HG02885 (cell line): ENCODE measurements around the gene ZC3H8.
"Not testable (repeated sequence)": the region's sequence is repeated elsewhere in the genome, so short reads cannot be mapped to it uniquely, and the experiment has no call there.

Source experiments
- ATAC-seq: cut with Tn5 transposase; IDR thresholded peaks from one replicate; pipeline ENCODE4 v1.9.1; 2021; ENCODE audit warnings: mild to moderate bottlenecking; ENCODE audit not compliant: unreplicated experiment, poor library complexity

The ZC3H8 gene

DNA sequence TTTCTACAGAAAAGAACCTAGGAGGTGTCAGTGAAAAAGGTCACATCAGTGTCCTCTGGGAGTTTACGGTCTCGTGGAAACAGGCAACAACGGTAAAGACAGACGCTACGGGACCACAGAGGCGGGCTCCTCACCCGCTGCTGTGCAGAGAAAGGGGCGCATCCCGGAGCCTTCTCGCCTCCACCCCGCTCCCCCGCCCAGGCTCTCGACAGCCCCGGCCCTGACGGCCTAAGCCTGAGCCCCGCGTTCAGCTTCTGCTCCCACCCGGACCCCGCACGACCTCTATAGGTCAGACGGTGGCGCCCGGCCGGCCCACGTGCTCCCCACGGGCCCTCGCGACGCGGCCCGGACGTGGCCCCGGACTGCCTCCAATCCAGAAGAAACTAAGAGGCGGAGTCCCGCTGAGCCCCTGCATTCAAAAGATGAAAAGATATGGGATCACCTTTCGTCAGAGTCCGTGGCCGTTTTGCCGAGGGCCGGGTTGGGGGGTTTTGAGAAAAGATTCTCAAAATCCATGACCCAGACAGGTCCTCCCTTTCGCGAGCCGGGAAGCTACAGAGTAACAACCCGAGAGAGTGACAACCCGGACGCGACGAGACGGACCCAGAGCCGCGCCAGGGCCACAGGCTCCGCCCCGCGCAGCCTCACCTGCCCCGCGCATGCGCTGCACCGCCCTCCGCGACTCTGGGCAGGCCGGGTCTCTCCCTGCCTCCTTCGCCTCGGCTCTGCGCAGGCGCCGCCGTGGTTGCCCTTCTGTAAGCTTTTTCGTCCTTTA is at the start of gene ZC3H8:
Gene ZC3H8 (minus strand): TSS at position 577 of the 775 bp plus-strand sequence. CDS start 61 bp downstream, at position 516.
- peak; percentile 91 for ATAC-seq

DNA sequence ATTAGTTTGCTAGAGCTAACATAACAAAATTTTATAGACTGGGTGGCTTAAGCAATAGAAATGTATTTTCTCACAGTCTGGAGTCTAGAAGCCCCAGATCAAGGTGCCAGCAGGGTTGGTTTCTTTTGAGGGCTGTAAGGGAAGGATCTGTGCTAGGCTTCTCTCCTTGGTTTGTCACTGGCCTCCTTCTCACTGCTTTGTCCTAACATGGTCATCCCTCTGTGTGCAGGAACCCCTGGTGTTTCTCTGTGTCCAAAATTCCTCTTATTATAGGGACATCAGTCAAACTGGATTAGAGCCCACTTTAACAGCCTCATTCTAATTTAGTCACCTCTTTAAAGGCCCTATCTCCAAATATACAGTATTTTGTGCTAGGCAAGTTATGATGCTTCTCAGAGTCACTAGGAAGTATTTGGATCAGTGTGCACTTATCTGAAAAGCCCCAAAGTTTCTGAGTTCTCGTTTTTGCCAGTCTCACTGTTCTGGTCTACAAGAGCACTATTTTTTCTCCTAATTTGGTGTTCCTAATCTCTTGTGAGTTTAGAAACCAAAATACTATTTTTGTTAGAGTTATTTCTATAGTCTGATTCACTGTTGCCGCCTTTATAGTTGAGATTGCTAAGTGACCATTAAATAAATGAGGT is 49.6 kb upstream of the ZC3H8 start:
- peak; percentile 49 for ATAC-seq

DNA sequence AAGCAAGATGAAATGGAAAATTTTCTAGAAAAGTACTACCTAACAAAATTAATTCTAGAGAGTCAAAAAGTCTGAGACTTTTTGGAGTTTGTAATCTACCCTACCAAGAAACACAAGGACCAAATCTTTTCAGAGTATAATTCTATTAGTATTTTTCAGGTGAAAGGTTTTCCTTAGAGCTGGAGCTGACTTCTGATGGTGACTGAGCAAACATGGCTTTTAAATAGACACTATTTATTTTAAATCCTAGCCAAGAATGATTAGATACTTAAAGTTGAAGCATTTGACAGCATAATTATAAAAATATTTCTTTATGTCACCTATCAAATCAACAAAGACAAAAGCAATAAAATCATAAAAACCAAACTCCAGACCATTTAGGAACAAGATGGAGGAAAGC is 47.1 kb upstream of the ZC3H8 start:
- no peak for ATAC-seq

DNA sequence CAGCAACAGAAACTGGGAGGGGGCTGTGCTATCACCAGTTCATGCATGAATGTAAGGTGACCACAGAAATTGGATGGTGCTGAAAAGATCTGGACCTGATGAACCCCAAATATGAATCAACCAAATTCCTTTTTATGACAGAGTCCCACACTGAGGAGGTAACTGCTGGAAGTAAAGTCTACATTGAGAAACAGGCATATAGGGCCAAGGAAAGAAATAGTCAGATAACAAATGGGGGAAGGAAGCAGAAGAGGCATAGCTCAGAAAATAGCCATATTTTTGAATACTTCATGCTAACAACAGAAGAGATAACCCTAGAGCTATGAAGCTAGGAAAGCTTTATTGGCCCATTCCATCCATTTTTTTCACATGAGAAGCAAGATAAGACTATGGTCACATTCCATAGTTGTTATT is 46.3 kb upstream of the ZC3H8 start:
- ATAC-seq = no peak

DNA sequence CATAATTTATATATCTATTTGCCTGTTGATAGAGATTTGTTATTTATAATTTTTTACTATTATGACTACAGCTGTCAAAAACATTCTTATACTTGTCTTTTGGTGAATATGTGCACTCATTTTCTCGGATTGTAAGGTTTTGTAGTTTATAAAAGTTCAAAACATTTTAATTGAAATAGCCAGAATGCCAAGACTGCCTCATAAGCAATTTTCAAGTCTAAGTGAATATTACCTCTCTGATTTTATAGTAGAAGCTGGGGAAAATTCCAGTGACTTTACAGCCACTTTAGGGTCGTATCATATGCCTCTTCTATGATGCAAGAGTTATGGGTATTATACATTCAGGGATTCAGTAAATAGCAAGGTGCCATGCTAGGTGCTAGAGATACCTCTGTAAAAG is 41.6 kb upstream of the ZC3H8 start:
- ATAC-seq = no peak

DNA sequence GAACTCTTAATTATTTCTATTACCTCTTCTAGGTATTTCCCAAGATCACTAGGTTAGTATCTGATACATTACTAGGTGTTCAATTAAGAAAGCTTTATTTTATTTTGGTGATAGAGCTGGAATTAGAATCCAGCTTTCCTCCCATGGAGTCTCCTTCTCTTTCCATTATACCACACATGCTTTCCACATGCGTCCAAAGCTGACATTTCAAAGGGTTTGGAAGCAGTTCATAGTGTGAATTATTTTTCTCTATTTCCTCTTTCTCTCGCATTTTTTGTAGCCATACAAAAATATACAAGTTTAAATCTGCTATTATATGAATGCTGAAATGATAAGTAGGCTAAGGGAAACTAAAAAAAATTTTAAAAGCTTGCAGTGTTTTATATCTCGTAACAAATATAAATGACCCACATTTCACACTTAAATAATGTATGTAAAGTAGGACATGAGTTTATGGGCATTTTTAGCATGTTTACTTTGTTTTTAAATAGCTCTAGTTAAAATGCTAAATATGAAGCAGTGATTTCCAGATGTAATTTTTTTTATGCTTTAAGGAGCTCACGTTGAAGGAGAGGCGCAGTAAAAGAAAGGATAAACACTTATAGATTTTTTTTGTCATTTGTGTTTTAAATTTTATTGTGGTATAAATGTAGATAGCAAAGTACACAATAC is 40.7 kb upstream of the ZC3H8 start:
- no peak for ATAC-seq

DNA sequence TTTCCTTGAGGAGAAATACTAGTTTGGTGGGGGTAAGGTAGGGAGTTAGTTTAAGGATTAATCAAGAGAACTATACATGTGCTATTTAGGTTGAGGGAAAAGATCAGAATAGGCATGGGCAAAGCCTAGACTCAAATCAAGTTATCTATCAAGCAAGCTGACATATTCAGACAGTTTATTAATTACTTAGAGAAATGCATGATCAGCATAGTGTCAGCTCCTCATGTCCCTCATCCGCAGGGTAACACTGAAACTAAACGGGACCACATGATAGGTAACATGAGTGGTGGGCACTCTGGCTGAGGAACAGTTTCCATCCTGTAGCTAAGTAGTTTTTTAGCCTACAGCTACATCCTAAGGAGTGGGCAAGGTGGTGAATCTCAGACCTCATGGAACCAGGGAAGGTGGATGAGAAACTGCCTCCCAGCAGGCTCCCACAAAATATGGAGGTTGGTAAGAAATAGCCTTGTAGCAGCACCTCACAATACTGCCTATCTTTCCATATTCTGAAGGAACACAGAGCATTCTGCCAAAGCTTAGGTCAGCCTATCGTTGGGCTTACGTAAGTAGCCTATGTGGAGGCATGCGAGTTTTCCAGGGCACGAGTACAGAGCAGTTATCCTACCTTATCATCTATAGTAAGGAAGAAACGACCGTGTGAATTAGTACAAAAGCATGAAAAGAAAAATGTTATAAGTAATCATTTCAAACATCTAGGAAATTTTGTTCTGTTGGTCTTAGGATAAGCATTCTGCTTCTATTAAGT is 39.0 kb upstream of the ZC3H8 start:
- no peak for ATAC-seq

DNA sequence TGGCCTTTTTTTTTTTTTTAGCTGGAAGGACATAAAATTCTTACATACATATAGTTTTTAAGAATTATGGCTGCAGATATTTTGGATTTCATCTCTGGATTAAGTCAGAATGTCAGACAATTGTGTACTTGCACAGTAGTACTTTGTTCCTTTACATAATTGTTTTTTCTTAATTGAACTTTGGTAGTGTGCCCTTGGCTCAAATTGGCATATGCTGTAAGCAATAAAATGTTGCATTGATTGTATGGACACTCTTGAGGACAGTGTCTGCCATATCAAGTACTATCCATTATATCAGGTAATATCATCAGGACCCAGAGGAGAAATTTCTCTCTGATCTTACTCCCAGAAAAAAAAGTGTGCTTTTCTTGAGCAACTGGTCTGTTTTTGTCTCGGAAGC is 35.8 kb upstream of the ZC3H8 start:
- no peak for ATAC-seq

DNA sequence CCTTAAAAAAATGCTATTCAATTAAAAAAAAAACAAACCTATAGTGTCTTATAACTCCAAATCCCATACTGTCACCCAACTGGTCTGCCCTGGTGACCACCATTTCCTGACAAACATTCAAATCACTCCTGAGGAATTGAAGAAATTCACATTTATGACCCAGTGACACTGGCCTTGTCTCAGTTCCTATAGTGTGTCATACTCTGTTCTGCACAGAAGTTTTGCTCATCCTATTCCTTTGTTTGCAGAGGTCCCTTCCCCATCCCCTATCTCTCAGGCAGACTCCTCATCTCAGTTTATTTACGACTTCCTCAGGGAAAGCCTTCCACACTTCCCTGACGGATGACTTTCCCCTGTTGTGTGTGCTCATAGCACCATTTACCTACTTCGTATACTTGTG is 35.2 kb upstream of the ZC3H8 start:
- no peak for ATAC-seq

DNA sequence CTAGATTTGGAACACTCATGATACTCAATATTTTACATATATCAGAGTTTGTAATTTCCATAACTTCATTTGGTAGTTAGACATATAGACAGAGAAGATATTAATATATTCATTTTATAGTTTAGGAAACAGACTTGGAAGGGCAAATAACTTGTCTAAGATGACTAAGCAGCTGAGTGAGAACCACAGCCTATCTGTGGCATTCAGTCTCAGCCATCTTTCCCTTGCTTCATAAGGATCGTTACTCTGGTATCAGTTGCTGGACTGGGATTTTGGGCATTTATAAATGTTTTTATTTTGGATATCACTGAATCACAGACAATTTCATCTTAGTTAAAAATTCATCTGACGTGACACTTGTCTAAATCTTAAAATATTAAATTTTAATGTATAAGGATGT is 28.7 kb upstream of the ZC3H8 start:
- not testable (repeated sequence) for ATAC-seq

DNA sequence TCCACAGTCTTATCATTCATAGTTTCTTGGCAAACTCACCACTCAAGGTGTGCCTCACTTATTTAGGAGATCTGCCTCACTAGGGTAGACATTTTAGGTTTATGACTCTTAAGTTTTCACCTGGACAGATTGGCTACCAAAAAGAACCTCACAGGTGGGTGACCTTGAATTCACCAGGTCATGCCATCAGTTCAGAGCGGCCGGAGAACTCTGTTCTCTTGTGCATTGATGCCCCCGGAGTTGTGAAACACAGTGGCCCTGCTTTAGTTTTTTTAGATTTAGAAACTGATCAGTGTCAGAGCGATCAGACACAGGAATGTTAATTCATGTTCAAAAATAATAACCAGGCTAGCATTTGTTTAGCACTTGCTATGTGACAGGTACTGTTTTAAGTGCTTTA is 27.2 kb upstream of the ZC3H8 start:
- not testable (repeated sequence) for ATAC-seq

DNA sequence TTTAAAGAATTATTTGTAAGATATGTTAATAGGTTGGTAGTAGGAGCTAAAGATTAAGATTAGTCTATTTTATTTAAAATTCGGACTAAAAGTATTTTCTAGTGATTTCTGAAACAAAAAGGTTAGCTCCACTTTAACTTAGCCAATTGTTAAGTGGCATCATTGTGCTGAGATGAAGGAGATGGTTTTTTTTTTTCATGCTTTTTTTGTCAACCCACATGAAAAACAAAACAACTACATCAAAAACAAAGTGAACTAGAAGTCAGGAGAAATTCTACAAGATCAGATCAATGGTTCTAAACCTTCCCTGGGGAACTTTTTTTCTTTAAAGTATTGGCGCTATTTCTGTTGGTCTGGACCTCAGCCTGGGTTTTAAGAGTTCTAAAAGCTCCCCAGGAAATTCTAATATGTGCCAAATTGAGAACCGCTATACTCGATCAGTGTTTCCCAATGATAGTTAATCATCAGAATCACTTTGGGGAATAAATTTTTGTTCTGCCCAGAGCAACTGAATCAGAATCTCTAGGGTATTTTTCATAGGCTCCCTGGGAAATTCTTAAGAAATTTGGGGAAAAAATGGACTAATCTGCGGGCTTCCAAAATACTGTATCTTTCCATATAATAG is 22.9 kb upstream of the ZC3H8 start:
- ATAC-seq = no peak

DNA sequence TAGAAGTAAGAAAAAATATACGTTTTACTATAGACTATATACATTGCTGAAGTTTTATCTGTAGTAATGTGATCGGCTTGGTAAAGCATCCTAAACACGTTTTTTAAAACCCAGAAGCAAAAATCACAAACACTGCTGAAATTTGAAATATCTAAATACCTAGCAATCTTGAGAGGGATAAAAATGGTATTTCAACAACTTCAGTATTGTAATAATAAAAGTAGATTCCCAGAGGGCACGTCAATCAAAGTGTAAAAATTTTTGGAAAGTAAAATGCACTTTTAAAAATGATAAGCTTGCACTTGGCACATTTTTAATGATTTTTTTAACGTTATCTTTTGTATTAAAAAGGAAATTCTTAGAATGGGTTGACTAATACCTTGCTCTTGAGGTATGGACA is 22.1 kb upstream of the ZC3H8 start:
- no peak for ATAC-seq

DNA sequence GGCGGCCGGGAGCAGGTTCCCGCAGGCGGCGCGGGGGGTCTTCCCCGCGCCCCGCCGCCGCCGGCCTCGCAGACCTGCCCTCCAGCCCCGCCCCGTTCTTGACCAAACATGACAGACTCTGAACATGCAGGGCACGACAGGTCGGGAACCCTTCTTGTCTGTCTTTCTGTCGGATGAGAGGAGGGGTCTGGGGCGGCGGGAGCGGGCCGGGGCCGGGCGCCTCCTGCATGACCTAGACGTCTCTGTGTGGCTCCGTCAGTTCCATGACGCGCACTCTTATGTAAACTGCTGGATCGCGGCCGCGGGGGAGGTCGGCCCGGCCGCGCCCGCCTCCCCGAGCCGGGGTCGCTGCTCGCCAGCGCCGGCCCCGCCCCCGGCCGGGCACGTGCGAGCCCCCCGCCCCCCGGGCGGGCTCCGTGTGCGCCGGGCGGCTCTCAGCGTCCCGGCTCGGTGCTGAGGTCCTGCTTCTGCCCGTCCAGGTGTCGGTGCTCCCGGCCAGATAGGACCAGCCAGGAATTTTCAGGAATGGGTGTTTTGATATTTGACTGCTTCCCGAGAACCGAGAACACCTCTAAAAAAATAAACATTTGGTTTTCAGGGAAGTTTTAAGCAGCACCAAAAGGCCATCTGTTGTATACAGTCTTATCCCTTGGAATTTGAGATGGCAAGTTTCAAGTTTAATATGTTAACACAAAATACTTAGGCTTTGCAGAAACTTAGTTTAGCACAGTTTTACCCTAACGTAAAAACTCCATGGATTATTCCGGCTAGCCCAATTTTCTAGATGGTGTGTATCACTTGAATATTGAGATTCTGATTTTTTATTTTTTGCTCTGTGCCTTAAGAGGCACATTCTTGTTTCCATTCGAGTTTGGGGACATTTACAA is 21.3 kb upstream of the ZC3H8 start:
- ATAC-seq = peak; percentile 61

DNA sequence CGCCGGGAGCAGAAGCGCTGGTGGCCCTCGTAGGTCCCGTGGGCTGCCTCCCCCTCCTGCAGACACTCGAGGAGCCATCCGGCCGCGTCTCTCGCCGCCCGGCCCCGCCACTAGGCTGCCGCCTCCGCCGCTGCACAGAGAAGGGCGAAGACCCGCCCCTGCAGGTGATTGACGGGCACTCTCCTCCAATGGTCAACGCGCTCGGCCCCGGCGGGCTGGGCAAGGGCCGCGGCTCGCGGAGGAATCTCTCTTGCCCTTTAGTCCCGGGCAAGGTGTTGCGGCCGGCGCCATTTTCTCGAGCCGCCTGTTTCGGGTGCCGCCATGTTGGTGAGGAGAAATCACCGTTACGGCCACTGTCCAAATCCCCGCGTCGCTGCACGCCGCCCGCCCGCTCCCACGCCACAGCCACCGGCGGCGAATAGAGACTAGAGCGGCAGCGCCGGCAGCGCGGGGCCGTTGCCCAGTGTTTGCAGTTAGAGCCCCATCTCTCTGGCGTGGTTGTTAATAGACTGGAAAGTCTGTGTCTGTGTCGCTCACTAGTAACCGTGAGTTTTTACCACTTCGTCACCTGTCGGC is 20.6 kb upstream of the ZC3H8 start, which contains the start of gene ZC3H6:
Gene ZC3H6 (plus strand): TSS at position 287 of the 576 bp plus-strand sequence. CDS start 398 bp downstream, outside the sequence.
- peak; percentile 95 for ATAC-seq

DNA sequence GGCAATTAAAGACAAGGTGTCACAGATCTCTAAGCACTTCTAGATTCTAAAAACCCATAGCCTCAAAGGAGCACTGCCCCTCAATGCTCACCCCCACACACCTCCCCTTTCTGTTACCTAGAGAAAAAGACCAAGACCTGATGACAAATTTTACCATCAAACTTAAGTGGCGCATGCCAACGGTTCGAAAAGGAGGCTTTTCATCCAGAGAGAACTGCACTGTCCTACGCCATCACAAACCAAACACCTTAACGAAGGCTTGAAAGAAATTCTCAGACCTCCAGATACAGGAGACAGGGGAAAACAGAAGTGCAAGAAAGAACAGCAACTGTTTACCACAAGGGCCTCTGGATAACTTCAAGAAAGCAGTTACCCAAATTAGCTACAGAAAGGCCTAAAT is 18.5 kb upstream of the ZC3H8 start:
- no peak for ATAC-seq

DNA sequence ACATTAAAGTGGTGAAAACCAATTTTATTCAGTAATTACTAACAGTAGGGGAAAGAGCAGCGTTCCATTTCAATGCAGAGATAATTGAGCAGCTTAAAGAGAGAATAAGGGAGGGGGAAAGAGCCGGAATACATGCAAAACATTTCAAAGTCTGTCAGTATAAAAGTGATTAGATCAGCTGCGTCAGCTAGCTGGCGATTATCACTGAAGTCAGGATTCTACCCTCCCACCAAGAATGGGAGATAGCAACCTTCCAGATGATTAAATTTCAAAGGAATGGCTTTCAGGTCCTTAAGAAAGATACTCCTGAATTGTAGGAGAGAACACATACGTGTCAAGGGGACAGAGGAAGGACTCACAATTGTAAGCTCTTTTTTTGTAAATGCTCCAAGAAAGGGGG is 17.8 kb upstream of the ZC3H8 start:
- ATAC-seq = no peak

DNA sequence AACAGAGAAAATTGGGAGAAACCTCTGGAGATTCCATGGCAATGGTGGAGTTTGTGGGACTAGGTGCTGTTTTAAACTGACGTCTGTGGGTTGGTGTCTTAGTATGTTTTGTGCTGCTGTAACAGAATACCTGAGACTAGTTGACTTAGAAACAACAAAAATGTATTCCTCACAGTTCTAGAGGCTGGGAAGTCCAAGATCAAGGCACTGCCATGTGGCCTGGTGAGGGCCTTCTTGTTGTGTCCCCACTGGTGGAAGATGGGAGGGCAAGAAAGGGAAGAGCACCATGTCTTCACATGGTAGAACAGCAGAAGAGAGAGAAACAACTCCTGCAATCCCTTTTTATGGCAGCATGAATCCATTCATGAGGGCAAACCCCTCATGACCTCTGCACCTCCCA is 13.7 kb upstream of the ZC3H8 start:
- no peak for ATAC-seq

DNA sequence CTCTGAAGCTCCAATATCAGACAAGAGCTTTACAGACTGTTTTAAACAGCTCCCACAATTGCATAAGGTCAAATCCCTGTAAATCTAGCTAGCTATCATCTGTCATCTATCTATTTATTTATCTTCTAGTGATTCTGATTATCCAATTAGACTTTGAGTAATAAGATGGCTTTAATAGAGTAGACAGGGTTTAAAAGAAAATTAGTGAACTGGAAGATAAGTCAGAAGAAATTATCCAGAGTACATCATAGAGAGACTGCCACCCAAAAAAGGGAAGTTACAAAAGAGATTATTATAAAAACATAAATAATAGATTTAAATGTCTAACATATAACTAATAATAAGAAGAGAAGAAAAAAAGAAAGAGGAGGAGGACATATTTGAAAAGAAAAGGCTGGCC is 8.0 kb upstream of the ZC3H8 start:
- no peak for ATAC-seq
